T-helper 17 cell (primary cell): ENCODE results near the gene NASP. TPM values are rescaled to one million over a fixed set of nuclear protein-coding genes. Genes with fewer than 3 reads are reported as not detected.

Experiments
- ATAC-seq: fragments of 150-1000 bp; cut with Tn5 transposase; 2 replicates; pipeline ENCODE4 v1.10.0; 2021; ENCODE audit warnings: mild to moderate bottlenecking, moderate library complexity
- DNase-seq, 3 donors: peaks; one replicate each; pipeline versions ENCODE4 v3.0.0 to v3.0.0-alpha.2; 2020 to 2021
- H3K9me3 ChIP-seq: one replicate; pipeline ENCODE4 v1.7.0; 2013; ENCODE audit warnings: low read length, mild to moderate bottlenecking; ENCODE audit not compliant: control insufficient read depth, poor library complexity, severe bottlenecking
- H3K27ac Mint-ChIP-seq: one replicate; pipeline ENCODE4 v1.8.0; 2022; ENCODE audit warnings: mild to moderate bottlenecking, moderate library complexity, mixed read lengths
- H3K27me3 Mint-ChIP-seq: one replicate; pipeline ENCODE4 v1.8.0; 2022; ENCODE audit warnings: mixed read lengths
- H3K36me3 Mint-ChIP-seq: one replicate; pipeline ENCODE4 v1.8.0; 2022; ENCODE audit warnings: low read depth, mixed read lengths
- H3K4me1 Mint-ChIP-seq: one replicate; pipeline ENCODE4 v1.8.0; 2022; ENCODE audit warnings: mild to moderate bottlenecking, mixed read lengths
- H3K4me3 Mint-ChIP-seq: one replicate; pipeline ENCODE4 v1.8.0; 2022; ENCODE audit warnings: mild to moderate bottlenecking, moderate library complexity, mixed read lengths
- total RNA-seq, 4 donors: library from RNA in 2 of 4; stranded (reverse) in 2 of 4; gene quantifications; one replicate each; pipeline ENCODE4 v1.2.3 and lab custom pipeline; 2022 to 2026

NASP gene
- total RNA-seq, 2 donors from 2014 or later, result 139 to 148 TPM

GRCh38 chr1:45615885-45616284 is 32.0 kb downstream of the NASP start:
- peaks cover 2% of the 10 kb centered on the region for H3K4me1 Mint-ChIP-seq
- H3K9me3 ChIP-seq, result no peaks in the 10 kb centered on the region
- H3K27me3 Mint-ChIP-seq, result no peaks in the 10 kb centered on the region
- H3K27ac Mint-ChIP-seq, result no peak overlapping the region
- ATAC-seq, result no peak
- no peak for DNase-seq
- peaks cover 9% of the 10 kb centered on the region for H3K36me3 Mint-ChIP-seq
- no peak overlapping the region for H3K4me3 Mint-ChIP-seq

GRCh38 chr1:45617618-45618017 is 33.8 kb downstream of the NASP start:
- Mint-ChIP-seq H3K27ac (peak overlapping the region; percentile 90), H3K4me1 (peaks cover 2% of the 10 kb centered on the region), H3K4me3 (no peak overlapping the region), H3K27me3 (no peaks in the 10 kb centered on the region), H3K36me3 (peaks cover 9% of the 10 kb centered on the region)
- DNase-seq (no peak), ATAC-seq (no peak)
- H3K9me3 ChIP-seq, result no peaks in the 10 kb centered on the region

- peak overlapping the region; percentile 78 for H3K27ac Mint-ChIP-seq
- H3K4me1 Mint-ChIP-seq, result peaks cover 2% of the 10 kb centered on the region
- H3K9me3 ChIP-seq, result no peaks in the 10 kb centered on the region
- no peaks in the 10 kb centered on the region for H3K27me3 Mint-ChIP-seq
- no peak overlapping the region for H3K4me3 Mint-ChIP-seq
- ATAC-seq (no peak), DNase-seq (no peak)
- peaks cover 9% of the 10 kb centered on the region for H3K36me3 Mint-ChIP-seq
These were observed 35.5 kb downstream of the NASP start for GRCh38 chr1:45619149-45619921.

GRCh38 chr1:45620588-45621500 is 37.0 kb downstream of the NASP start:
- no peaks in the 10 kb centered on the region for H3K9me3 ChIP-seq
- Mint-ChIP-seq H3K27ac (peak overlapping the region; percentile 78), H3K4me3 (no peak overlapping the region), H3K4me1 (peaks cover 2% of the 10 kb centered on the region), H3K27me3 (no peaks in the 10 kb centered on the region), H3K36me3 (peaks cover 6% of the 10 kb centered on the region)
- DNase-seq, result no peak
- peak; percentile 29 for ATAC-seq

- ATAC-seq (peak; percentile 15), DNase-seq (no peak)
- Mint-ChIP-seq H3K27me3 (no peaks in the 10 kb centered on the region), H3K4me1 (peaks cover 2% of the 10 kb centered on the region), H3K4me3 (no peak overlapping the region), H3K27ac (peak overlapping the region; percentile 78), H3K36me3 (peaks cover 4% of the 10 kb centered on the region)
- no peaks in the 10 kb centered on the region for H3K9me3 ChIP-seq
These were observed 37.6 kb downstream of the NASP start for GRCh38 chr1:45621501-45621836.

GRCh38 chr1:45621895-45622523 is 38.2 kb downstream of the NASP start:
- ATAC-seq, result no peak
- H3K27ac Mint-ChIP-seq, result peak overlapping the region; percentile 78
- H3K36me3 Mint-ChIP-seq, result peaks cover 3% of the 10 kb centered on the region

GRCh38 chr1:45622524-45623394 is 38.9 kb downstream of the NASP start:
- no peaks in the 10 kb centered on the region for H3K9me3 ChIP-seq
- Mint-ChIP-seq H3K4me3 (no peak overlapping the region), H3K4me1 (peaks cover 2% of the 10 kb centered on the region), H3K27me3 (no peaks in the 10 kb centered on the region), H3K27ac (peak overlapping the region; percentile 79), H3K36me3 (no peaks in the 10 kb centered on the region)
- no peak for DNase-seq
- ATAC-seq, result no peak

More at GRCh38 chr1:45621895-45622523, 38.2 kb downstream of the NASP start:
- DNase-seq, result no peak
- no peak overlapping the region for H3K4me3 Mint-ChIP-seq
- H3K27me3 Mint-ChIP-seq, result no peaks in the 10 kb centered on the region
- no peaks in the 10 kb centered on the region for H3K9me3 ChIP-seq
- H3K4me1 Mint-ChIP-seq, result peaks cover 2% of the 10 kb centered on the region

- H3K9me3 ChIP-seq, result no peaks in the 10 kb centered on the region
- Mint-ChIP-seq H3K4me1 (peaks cover 2% of the 10 kb centered on the region), H3K27me3 (no peaks in the 10 kb centered on the region), H3K36me3 (no peaks in the 10 kb centered on the region), H3K27ac (peak within 1 kb of the TSS; percentile 79), H3K4me3 (no peak within 1 kb of the TSS)
- ATAC-seq (no peak), DNase-seq (no peak)
These were observed 40.1 kb downstream of the NASP start, which contains the start of gene CCDC17 for GRCh38 chr1:45623972-45624371. TSS of gene CCDC17 (minus strand) at chr1:45624054. CDS start at chr1:45623909, 145 bp downstream.

- ATAC-seq (no peak), DNase-seq (no peak)
- H3K27ac Mint-ChIP-seq, result no peak overlapping the region
- H3K4me3 Mint-ChIP-seq, result no peak overlapping the region
- peaks cover 7% of the 10 kb centered on the region for H3K36me3 Mint-ChIP-seq
- peaks cover 3% of the 10 kb centered on the region for H3K4me1 Mint-ChIP-seq
- H3K9me3 ChIP-seq, result no peaks in the 10 kb centered on the region
- H3K27me3 Mint-ChIP-seq, result no peaks in the 10 kb centered on the region
These were observed 45.2 kb downstream of the NASP start for GRCh38 chr1:45629035-45629434.

GRCh38 chr1:45630429-45630828 is 46.6 kb downstream of the NASP start:
- no peak overlapping the region for H3K27ac Mint-ChIP-seq
- peaks cover 7% of the 10 kb centered on the region for H3K36me3 Mint-ChIP-seq

GRCh38 chr1:45635211-45635610 is 51.4 kb downstream of the NASP start:
- ATAC-seq (no peak), DNase-seq (no peak)
- Mint-ChIP-seq H3K27ac (no peak overlapping the region), H3K27me3 (no peaks in the 10 kb centered on the region), H3K4me3 (no peak overlapping the region), H3K36me3 (peaks cover 9% of the 10 kb centered on the region), H3K4me1 (peaks cover 3% of the 10 kb centered on the region)
- H3K9me3 ChIP-seq, result no peaks in the 10 kb centered on the region

More at GRCh38 chr1:45630429-45630828, 46.6 kb downstream of the NASP start:
- DNase-seq, result no peak
- H3K9me3 ChIP-seq, result no peaks in the 10 kb centered on the region
- no peaks in the 10 kb centered on the region for H3K27me3 Mint-ChIP-seq
- H3K4me3 Mint-ChIP-seq, result no peak overlapping the region
- no peak for ATAC-seq
- peaks cover 3% of the 10 kb centered on the region for H3K4me1 Mint-ChIP-seq

- peak overlapping the region; percentile 83 for H3K27ac Mint-ChIP-seq
- H3K36me3 Mint-ChIP-seq, result peaks cover 2% of the 10 kb centered on the region
- no peak for ATAC-seq
- H3K27me3 Mint-ChIP-seq, result no peaks in the 10 kb centered on the region
- H3K4me3 Mint-ChIP-seq, result no peak overlapping the region
- DNase-seq, result no peak
- peaks cover 6% of the 10 kb centered on the region for H3K4me1 Mint-ChIP-seq
- no peaks in the 10 kb centered on the region for H3K9me3 ChIP-seq
These were observed 56.5 kb downstream of the NASP start for GRCh38 chr1:45640293-45640692.
